NB4 (cell line): Measurements from ENCODE around the gene CEP131.

Source experiments
- DNase-seq: peaks from one replicate; pipeline ENCODE4 v3.0.0; 2010; ENCODE audit warnings: low read depth
- H3K4me3 ChIP-seq: one replicate; pipeline ENCODE4 v1.5.1; 2011; ENCODE audit warnings: mild to moderate bottlenecking, low read depth, low read length, moderate library complexity
- MYC ChIP-seq: IDR thresholded peaks from 2 replicates; pipeline ENCODE4 v1.6.1; 2011; ENCODE audit warnings: low read depth, low read length
- POLR2A ChIP-seq: IDR thresholded peaks from 2 replicates; pipeline ENCODE4 v1.6.1; 2011; ENCODE audit warnings: mild to moderate bottlenecking; ENCODE audit not compliant: insufficient read length; ENCODE audit errors: extremely low read depth
- TF ChIP-seq, protein P1 (sequence below): IDR thresholded peaks from one replicate; pipeline ENCODE4 v1.5.1; 2012; ENCODE audit warnings: low read depth, low read length
- TF ChIP-seq, protein P2 (sequence below): IDR thresholded peaks from 2 replicates; pipeline ENCODE4 v1.6.1; 2011; ENCODE audit warnings: low read depth, low read length

CEP131 gene

DNA sequence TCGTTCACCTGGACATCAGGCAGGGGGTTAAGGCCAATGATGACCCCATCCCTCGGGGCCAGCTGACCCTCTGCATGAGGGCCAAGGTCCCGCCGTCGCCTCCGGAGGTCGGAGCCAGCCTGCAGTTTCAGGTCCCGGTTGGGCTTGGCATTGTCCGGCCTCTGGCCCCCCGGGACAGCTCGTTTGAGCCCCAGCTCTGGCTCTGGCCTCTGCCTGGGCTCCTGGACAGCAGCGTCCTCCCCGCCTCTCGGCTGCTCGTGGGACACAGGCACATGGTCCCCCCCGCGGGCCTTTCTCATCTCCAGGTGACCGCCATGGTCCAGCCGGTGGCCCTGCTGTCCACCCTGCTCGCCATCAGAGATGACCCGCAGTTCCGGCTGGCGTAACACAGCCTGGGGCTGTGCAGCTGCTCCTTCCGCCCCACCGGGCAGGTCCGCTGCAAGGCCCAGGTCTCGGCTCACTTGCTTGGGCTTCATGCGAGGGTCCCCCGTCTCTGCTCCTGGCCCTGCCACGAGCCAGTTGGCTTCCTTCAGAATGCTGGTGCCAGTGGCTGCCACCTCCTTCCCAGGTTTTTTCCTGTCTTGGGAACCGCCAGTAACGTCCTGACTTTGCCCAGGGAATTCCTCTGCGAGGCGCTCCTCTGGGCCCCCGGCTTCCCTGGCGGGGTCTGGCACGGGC is 23.0 kb upstream of the CEP131 start:
- H3K4me3 ChIP-seq, result no peak overlapping the region
- DNase-seq, result no peak
- no peak for TF ChIP-seq MYC
- no peak for TF ChIP-seq POLR2A
- TF ChIP-seq, protein P1, sequence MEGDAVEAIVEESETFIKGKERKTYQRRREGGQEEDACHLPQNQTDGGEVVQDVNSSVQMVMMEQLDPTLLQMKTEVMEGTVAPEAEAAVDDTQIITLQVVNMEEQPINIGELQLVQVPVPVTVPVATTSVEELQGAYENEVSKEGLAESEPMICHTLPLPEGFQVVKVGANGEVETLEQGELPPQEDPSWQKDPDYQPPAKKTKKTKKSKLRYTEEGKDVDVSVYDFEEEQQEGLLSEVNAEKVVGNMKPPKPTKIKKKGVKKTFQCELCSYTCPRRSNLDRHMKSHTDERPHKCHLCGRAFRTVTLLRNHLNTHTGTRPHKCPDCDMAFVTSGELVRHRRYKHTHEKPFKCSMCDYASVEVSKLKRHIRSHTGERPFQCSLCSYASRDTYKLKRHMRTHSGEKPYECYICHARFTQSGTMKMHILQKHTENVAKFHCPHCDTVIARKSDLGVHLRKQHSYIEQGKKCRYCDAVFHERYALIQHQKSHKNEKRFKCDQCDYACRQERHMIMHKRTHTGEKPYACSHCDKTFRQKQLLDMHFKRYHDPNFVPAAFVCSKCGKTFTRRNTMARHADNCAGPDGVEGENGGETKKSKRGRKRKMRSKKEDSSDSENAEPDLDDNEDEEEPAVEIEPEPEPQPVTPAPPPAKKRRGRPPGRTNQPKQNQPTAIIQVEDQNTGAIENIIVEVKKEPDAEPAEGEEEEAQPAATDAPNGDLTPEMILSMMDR, result no peak
- TF ChIP-seq, protein P2, sequence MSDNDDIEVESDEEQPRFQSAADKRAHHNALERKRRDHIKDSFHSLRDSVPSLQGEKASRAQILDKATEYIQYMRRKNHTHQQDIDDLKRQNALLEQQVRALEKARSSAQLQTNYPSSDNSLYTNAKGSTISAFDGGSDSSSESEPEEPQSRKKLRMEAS, result no peak

DNA sequence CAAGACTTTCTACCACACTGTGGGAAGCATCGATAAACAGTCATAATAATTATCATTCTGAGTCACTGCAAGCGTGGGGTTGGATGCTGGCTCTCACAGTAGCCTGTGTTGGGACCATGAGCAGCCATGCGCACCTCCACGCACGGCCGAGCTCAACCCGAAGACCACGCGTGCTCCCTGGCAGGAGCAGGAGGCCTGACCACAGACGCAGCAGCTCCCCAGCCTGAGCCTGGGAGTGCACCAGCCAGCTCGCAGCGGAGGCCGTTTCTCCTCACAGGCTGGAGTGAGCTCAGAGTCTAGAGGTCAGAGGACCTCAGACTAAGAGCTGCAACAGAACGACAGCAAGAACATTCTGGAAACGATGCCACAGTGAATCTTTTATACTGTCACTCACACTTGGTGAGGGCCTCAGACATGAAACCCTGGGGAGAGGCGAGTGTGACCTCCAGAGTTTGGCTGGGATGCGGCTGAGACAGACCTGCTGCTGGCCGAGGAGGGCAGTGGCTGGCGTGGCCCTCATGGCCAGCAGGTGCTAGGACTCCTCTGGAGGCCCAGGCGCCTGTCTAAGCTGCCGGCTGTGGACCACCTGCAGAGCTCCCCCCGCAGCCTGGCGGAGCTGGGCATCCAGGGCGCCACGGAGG is 22.4 kb upstream of the CEP131 start:
- no peak overlapping the region for H3K4me3 ChIP-seq
- TF ChIP-seq, protein P2, result no peak
- peak; percentile 12 for TF ChIP-seq POLR2A
- no peak for DNase-seq

DNA sequence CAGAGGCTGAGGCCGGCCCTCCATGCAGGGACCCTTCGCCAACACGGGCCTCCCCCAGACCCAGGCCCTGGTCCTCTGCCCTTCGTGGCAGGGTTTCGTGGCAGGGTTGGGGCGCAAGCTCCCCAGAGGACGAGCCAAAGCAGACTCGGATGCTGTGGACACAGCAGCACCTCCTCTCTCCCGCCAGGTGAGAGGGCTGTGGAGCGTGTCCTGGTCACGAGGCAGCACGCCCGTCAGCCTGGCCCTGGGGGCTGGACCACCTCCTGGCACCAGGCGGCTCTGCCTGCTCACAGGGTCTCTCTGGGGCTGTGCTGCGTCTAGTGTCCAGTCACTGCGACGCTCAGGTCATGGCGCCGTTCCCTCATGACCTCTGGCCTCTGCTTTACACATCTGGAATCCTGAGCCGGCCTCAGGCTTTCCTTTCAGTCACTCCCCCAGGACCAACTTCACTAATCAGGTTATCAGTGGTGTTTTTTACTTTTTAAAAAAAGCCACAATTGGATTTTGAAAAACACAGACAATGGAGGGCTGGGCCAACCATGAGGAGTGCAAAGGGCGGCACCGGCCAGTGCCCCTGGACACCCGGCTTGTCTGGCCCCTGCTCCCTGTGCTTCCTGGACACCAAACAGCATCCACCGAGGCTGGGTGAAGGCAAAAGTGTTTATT is 21.7 kb upstream of the CEP131 start:
- H3K4me3 ChIP-seq, result no peak overlapping the region
- TF ChIP-seq POLR2A, result no peak
- DNase-seq, result no peak

DNA sequence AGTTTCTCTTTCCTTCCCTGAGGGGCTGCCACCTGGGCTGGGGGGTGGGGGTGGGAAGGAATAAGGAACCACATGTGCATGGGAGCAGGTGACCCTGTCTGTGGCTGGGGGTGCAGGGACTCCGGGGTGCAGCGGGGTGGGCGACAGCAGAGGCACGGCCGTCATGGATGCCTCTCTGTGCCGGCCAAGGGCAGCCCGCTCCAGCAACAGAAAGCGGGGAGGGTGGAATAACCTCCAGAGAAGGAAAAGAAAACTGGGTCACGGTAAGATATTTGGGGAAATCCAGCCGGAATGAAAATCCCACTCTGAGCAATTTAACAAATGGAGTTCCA is 20.5 kb upstream of the CEP131 start:
- DNase-seq, result no peak
- TF ChIP-seq, protein P2, result no peak
- TF ChIP-seq, protein P1, result no peak
- TF ChIP-seq MYC (no peak), POLR2A (no peak)
- H3K4me3 ChIP-seq, result no peak overlapping the region

DNA sequence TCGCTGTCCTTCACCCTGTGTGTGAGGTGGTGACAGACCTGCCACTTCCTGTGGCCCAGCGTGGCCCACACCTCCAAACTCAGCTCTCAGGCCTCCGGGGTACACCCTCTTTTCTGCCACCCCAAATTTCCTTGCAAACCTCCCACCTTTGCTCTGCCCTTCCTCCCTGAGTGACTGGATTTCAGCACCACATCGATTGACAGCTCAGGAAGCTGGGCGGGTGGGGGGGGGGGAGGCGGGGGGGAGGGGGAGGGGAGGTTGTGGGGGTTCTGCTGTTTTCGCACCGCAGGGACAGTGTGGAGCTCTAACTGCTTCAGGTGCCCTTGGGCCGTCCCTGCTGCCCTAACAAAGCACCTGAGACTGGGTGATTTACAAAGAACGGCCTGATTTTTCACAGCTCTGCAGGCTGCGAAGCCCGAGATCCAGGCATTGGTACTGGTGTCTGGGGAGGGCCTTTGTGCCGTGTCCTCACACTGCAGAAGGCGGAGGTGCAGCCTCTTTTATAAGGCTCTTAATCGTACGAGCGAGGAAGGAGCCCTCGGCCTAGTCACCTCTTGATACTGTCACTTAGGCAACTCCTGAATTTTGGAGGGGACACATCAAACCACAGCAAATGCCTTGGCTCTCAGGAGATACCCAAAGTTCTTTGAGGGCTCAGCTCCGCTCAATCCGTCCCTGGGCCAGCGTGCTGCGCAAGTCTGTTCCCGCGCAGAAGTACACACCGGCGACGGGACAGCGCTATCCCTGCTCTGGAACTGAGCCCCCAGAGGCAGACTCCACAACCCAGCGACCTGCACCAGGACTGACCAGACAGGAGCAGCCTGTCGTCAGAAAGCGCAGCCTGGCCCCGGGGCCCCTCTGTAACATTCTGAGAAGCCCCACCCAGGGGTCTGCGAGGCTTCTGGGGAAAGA is 19.9 kb upstream of the CEP131 start:
- DNase-seq, result peak; percentile 18
- H3K4me3 ChIP-seq, result no peak overlapping the region
- TF ChIP-seq POLR2A, result no peak
- TF ChIP-seq, protein P2, result no peak
- TF ChIP-seq, protein P1, result no peak
- no peak for TF ChIP-seq MYC

DNA sequence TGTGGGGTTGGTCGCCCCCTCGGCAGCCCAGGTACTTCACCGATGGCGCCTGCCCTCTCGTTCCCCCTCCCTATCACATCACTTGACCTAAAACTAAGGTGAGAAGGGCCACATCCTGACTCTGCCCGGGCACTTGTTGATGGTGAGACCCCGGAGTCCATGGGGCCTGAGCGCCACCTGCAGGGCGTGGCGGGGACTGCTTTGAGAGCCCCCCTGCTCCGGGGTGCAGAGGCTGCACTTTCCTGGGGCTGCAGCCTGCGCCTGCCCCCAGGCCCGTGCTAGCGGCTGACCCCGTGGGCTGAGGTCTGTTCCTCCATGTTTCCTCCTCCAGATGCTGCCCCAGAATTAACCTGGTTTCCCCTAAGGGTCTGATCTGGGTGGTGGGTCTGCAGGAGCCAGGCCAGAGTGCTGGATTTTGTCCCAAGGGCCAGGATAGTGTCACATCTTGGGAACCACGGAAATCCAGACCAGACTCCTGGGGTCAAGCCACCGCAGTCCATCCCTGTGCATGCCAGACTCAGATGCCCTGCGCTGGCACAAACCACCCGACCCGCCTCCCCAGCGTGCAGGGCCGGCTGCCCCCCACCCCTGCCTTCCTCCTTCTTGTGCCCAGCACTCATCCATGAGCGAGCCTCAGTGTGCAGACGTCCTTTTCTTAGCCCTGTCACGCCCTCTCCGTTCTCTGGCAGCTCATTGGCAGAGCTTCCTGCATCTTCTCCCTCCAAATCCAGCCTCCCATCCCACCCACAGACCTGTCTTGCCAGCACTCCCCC is 19.1 kb upstream of the CEP131 start:
- peak; percentile 73 for DNase-seq
- TF ChIP-seq MYC, result no peak
- TF ChIP-seq, protein P1, result peak; percentile 80
- H3K4me3 ChIP-seq, result no peak overlapping the region
